Stimulated activated CD4-positive, alpha-beta T cell treated with anti-CD3 and anti-CD28 coated beads, TNF-alpha, amount 100 ng/mL, for 48 hours (primary cell): ENCODE measurements around the gene HPS6.
A peak's percentile ranks its signal among the peaks of the same experiment; 100 is the strongest.
"Not testable (repeated sequence)": the region's sequence is repeated elsewhere in the genome, so short reads cannot be mapped to it uniquely, and the experiment has no call there.

ENCODE experiments used
- DNase-seq, 3 donors: peaks; one replicate each; pipeline ENCODE4 v3.0.0-alpha.2; 2020; ENCODE audit warnings: low read depth in 3 of 3

Gene HPS6

GRCh38 chr10:102064868-102065560, at the start of gene HPS6:
Gene HPS6 (plus strand): TSS chr10:102065349. CDS start chr10:102065475, 126 bp downstream.
- DNase-seq, result peak; percentile 78 to 91 (median 80)

DNA sequence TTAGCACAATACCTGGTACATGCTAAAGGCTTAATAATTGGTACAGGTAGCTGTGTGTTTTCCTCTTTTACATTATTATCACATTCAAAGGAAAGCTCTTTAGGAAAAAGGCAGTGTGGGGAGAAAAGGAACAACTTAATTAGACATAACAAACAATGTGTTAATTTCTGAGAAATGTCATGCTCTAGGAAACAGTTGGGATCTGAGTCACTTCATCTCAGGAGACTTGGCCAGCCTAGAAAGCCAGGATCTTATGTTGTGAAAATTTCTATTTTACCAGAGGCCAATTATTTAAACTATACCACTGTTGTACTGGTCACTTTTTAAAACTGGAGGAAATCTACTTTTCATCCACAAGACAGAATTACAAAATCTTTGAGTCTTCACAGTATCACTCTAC, 48.7 kb upstream of the HPS6 start:
- DNase-seq, result no peak

DNA sequence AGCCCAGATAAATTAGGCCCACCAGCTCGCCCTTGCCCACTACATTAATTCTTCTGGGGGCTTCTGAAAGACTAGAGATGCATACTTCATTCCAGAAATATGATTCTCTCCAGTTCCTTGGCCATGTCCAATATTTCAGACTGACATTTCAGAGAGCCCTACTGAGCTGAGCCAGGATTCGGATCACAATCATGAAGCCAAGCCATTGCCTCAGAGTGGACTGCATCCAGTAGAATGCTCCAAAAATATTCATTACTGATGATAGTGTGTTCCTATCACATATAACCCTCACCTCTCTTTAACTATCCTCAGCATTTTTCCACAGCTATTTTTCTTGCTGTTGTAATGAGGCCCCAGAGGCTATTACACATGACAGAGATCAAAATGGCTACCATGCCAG, 47.9 kb upstream of the HPS6 start:
- no peak for DNase-seq

- no peak for DNase-seq
These were observed 44.2 kb upstream of the HPS6 start for GRCh38 chr10:102020938-102021337.

GRCh38 chr10:102024799-102025198, 40.4 kb upstream of the HPS6 start:
- DNase-seq, result no peak

GRCh38 chr10:102027261-102027660, 37.9 kb upstream of the HPS6 start:
- DNase-seq, result no peak

DNA sequence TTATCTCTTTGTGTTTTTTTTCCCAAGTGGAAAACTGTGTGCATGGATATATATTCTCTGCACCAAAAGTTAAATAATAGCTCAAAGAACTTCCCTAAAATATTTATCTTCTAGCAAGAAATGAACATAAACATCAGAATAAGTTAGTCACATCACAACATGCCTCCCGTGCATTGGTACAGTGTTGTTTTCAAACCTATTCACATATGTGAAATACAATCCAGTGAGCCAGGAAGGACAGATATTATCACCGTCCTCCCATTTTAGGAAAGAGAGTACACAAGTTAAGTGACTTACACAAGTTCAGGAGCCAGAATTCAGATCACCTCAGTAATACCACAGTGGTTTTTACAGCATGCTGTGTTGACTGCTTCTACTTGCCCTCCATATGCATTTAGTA, 31.4 kb upstream of the HPS6 start:
- DNase-seq, result no peak

DNA sequence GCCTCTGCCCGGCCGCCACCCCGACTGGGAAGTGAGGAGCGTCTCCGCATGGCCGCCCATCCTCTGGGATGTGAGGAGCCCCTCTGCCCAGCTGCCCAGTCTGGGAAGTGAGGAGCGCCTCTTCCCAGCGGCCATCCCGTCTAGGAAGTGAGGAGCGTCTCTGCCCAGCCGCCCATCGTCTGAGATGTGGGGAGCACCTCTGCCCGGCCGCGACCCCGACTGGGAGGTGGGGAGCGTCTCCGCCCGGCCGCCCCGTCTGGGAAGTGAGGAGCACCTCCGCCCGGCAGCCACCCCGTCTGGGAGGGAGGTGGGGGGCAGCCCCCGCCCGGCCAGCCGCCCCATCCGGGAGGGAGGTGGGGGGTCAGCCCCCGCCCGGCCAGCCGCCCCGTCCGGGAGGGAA, 29.3 kb upstream of the HPS6 start:
- DNase-seq, result not testable (repeated sequence)

- DNase-seq, result no peak
These were observed 26.7 kb upstream of the HPS6 start for GRCh38 chr10:102038410-102038809.

- no peak for DNase-seq
These were observed 24.7 kb upstream of the HPS6 start for GRCh38 chr10:102040305-102041050.

GRCh38 chr10:102045292-102045691, 19.9 kb upstream of the HPS6 start:
- DNase-seq, result no peak

- DNase-seq, result no peak
These were observed 19.1 kb upstream of the HPS6 start for GRCh38 chr10:102046095-102046494.

DNA sequence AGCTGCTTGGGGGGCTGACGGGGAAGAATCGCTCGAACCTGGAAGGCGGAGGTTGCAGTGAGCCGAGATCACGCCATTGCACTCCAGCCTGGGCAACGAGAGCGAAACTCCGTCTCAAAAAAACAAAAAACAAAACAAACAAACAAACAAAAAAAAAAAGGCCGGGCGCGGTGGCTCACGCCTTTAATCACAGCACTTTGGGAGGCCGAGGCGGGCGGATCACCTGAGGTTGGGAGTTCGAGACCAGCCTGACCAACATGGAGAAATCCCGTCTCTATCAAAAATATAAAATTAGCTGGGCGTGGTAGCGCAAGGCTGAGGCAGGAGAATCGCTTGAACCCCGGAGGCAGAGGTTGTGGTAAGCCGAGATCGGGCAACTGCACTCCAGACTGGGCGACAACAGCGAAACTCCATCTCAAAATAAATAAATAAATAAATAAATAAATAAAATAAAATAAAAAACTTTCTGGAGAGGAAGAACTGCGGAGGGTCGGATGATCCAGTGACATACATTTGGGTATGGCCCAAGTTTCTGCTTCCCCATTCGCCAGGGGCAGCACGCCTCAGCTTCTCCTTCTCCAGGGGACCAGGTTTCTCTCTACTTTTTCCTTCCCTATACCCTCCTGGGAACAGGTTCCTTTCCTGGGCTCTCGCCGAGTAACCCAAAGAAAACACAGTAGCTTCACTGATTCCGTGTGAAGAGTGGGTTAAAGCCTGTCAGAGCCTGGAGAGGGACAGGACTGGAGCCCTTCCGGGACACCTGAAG, 10.1 kb upstream of the HPS6 start:
- not testable (repeated sequence) for DNase-seq

DNA sequence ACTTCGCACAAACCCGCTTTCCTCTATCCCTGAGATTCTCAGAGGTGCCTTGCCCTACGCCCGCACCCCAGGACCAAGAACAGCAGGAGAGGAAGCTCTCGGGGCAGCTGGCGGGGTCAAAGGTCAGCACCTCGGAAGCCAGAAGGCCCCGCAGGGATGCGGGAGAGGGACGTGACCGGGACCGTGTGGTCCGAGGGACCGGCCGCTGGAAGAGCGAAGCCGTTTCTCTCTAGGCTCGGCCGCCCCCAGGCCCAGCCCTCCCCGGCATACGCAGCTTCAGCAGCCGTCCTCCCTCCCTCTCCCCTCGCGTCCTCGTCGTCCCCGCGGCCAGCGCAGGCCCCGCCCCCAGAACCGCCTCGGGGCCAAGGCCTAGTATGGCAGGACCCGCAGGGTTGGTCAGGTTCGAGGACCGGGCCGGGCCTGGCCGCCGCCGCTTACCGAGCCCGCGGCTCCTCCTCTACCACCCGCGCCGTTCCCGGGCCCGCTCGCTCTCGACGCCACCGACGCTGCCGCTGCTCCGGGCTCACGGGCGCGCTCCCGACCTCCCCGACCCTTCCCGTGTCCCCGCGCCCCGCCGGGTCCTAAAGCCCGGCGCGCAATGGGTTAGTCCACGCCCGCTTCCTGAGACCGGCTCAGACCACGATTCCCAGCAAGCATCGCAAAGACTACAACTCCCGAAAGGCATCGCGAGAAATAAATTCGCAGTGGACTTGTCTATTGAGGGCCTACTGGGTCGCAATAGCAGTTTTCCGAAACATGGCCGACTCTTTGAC, 9.3 kb upstream of the HPS6 start, which contains the start of gene ARMH3:
TSS of gene ARMH3 (minus strand) at position 527 of the 773 bp plus-strand sequence. CDS start 16,059 bp downstream, outside the sequence.
- peak; percentile 79 to 87 (median 87) for DNase-seq

DNA sequence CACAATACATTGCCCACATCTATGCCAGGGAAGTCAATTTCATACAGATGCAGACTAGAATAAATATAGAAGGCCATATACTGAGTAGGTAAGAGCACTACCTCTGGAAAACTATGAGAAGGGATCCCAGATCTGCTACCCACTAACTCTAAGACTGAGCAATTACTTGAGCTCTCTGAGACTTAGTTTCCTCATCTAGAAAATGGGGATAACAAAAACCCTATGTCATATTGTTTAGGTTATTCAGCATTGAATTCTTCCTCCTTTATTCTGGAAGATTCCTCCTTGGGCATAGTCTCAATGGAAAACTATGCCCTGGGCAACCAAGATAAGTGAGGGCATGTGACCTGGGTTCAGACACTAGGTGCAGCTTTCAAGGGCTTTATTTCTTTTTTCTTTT, 5.2 kb upstream of the HPS6 start:
- DNase-seq, result no peak

DNA sequence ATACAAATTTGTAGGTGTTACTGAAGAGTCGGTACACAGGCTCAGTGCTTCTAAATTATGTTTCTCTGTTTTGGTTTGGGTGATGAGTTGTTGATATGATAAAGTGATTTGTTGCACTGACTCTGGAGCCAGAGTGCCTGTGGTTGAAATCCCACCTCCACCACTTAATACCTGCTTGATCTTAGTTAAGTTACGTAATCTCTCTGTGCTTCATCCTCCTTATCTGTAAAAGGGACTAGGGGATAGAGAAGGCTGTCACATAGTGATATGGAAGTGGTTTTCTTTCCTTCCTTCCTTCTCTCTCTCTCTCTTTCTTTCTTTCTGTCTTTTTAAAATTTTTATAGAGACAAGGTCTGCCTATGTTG, 664 bp upstream of the HPS6 start:
- DNase-seq, result no peak

- DNase-seq, result no peak
These were observed 631 bp downstream of the HPS6 start for GRCh38 chr10:102065561-102066398.

- DNase-seq, result no peak
These were observed 1.4 kb downstream of the HPS6 start for GRCh38 chr10:102066399-102067088.

DNA sequence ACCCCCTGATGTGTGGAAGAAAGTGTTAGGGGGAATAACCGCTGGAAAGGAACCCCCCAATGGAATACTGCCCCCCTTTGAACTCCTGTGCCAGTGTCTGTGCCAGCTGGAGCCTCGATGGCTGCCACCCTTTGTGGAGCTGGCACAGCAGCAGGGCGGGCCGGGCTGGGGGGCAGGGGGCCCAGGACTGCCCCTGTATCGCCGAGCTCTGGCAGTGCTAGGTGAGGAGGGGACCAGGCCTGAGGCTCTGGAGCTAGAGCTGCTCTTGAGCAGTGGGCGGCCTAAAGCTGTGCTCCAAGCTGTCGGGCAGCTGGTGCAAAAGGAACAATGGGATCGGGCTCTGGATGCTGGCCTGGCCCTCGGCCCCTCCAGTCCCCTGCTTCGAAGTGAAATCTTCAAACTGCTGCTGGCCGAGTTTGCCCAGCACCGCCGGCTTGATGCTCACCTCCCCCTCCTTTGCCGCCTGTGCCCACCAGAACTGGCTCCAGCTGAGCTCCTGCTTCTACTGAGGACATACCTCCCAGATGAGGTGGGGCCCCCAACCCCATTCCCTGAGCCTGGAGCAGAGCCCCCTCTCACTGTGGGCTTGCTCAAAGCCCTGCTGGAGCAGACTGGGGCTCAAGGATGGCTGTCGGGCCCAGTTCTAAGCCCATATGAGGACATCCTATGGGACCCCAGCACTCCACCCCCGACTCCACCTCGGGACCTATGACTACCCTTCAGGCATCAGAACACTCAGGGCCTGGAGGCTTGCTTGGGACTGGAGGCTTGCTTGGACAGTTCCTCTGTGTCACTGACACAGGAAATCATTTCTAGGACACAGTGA, 2.2 kb downstream of the HPS6 start:
- no peak for DNase-seq
